K562 (cell line): ENCODE results near the gene ST6GALNAC5. TPM values are rescaled to one million over a fixed set of nuclear protein-coding genes. Genes with fewer than 3 reads are reported as not detected.

Experiments used
- ATAC-seq: fragments of 200-7000 bp; cut with Tn5 transposase; 3 replicates; pipeline ENCODE4 v1.9.1; 2020; ENCODE audit warnings: moderate library complexity
- BruUV-seq: library from RNA; stranded (reverse); fragments of 400-500 nt; replicated peaks from 2 replicates; lab custom pipeline; 2021; lab: Mats Ljungman, UMichigan
- CTCF ChIA-PET: fragments of 300-600 bp; formaldehyde crosslinking; extraction: SDS; loops from one replicate; lab custom pipeline; 2021; ENCODE audit warnings: low intra/inter-chr PET ratio; lab: Yijun Ruan, JAX
- POLR2A ChIA-PET: fragments of 300-600, 350-650 bp; sonication (Branson Sonifier 250); formaldehyde crosslinking; extraction: SDS; loops from one replicate; lab custom pipeline; 2021; ENCODE audit warnings: antibody characterized with exemption, inconsistent platforms; lab: Yijun Ruan, JAX
- DNase-seq, 4 experiments: peaks; one replicate each; pipeline versions ENCODE4 v3.0.0 to v3.0.0-alpha.2; 2011 to 2018; ENCODE audit warnings: low spot score in 3 of 4, mixed read lengths in 3 of 4; ENCODE audit errors: extremely low read depth in 1 of 4
- FAIRE-seq: peaks from 2 replicates; lab custom pipeline; 2011; peaks lifted over from hg19 to GRCh38; lab: Jason Lieb, UNC
- H2AFZ ChIP-seq: 2 replicates; pipeline ENCODE4 v1.6.0; 2011; ENCODE audit warnings: low read depth, low read length, control low read depth, inconsistent platforms
- H3K27ac ChIP-seq: fragments of 200-600 bp; 3 replicates; pipeline ENCODE4 v1.8.0; 2011; ENCODE audit warnings: low read depth, mild to moderate bottlenecking, control low read depth, inconsistent platforms, low read length, moderate library complexity, mixed read lengths; ENCODE audit errors: extremely low read depth
- H3K27me3 ChIP-seq, 2 experiments: fragments of 300-600 bp in 1 of 2; 2 replicates in 1 of 2; 3 replicates in 1 of 2; pipeline versions ENCODE4 v1.6.0 to v1.8.0; 2011; ENCODE audit warnings: inconsistent platforms in 2 of 2, low read length in 2 of 2, mild to moderate bottlenecking in 1 of 2, mixed read lengths in 1 of 2, moderate library complexity in 1 of 2; ENCODE audit not compliant: control insufficient read depth in 2 of 2, insufficient read depth in 2 of 2
- H3K36me3 ChIP-seq: fragments of 300-600 bp; 3 replicates; pipeline ENCODE4 v1.8.0; 2011; ENCODE audit warnings: mild to moderate bottlenecking, low read length, inconsistent platforms; ENCODE audit not compliant: control insufficient read depth, insufficient read depth
- H3K4me1 ChIP-seq, 2 experiments: fragments of 200-600 bp in 1 of 2; replicated peaks in 1 of 2; 2 replicates in 1 of 2; 3 replicates in 1 of 2; pipeline versions ENCODE4 v1.5.1 to v1.8.0; 2011; ENCODE audit warnings: inconsistent platforms in 2 of 2, low read length in 2 of 2, mild to moderate bottlenecking in 1 of 2, mixed read lengths in 1 of 2, moderate library complexity in 1 of 2; ENCODE audit not compliant: control insufficient read depth in 2 of 2, insufficient read depth in 2 of 2
- H3K4me2 ChIP-seq: 2 replicates; pipeline ENCODE4 v1.6.1; 2011; ENCODE audit warnings: low read length, control low read depth, inconsistent platforms, mixed read lengths; ENCODE audit not compliant: insufficient read depth
- H3K4me3 ChIP-seq: fragments of 200-600 bp; sonication (generic), shearing (Covaris generic); 2 replicates; pipeline ENCODE4 v1.5.1; 2016; ENCODE audit warnings: control low read depth, inconsistent platforms
- H3K79me2 ChIP-seq: fragments of 200-600 bp; 3 replicates; pipeline ENCODE4 v1.8.0; 2011; ENCODE audit warnings: low read length, inconsistent platforms; ENCODE audit not compliant: control insufficient read depth, insufficient read depth
- H3K9ac ChIP-seq, 2 experiments: 2 replicates each; pipeline versions ENCODE4 v1.6.0 to v1.6.1; 2011; ENCODE audit warnings: low read depth in 2 of 2, low read length in 2 of 2, control low read depth in 1 of 2, inconsistent platforms in 1 of 2, mild to moderate bottlenecking in 1 of 2, mixed read lengths in 1 of 2; ENCODE audit not compliant: insufficient read depth in 1 of 2
- H3K9me1 ChIP-seq: one replicate; pipeline ENCODE4 v1.6.0; 2011; ENCODE audit warnings: inconsistent platforms, mild to moderate bottlenecking, low read length, moderate library complexity; ENCODE audit not compliant: control insufficient read depth, insufficient read depth
- H3K9me3 ChIP-seq: replicated peaks from 2 replicates; pipeline ENCODE4 v1.5.1; 2011; ENCODE audit warnings: low read depth, low read length, inconsistent platforms; ENCODE audit not compliant: control insufficient read depth, insufficient read depth
- H4K20me1 ChIP-seq: replicated peaks from 2 replicates; pipeline ENCODE4 v1.6.1; 2011; ENCODE audit warnings: low read length, inconsistent platforms, mixed read lengths; ENCODE audit not compliant: control insufficient read depth, insufficient read depth
- BACH1 ChIP-seq: fragments of 200-800 bp; sonication (Bioruptor generic); IDR thresholded peaks from 2 replicates; pipeline ENCODE4 v1.6.1; 2016; ENCODE audit warnings: missing genetic modification characterization, missing compliant biosample characterization
- EGR1 ChIP-seq: fragments of 450-650 bp; conservative IDR thresholded peaks from 2 replicates; pipeline ENCODE4 v1.6.1; 2017; ENCODE audit warnings: mild to moderate bottlenecking
- HDAC6 ChIP-seq: IDR thresholded peaks from 2 replicates; pipeline ENCODE4 v1.6.1; 2012; ENCODE audit warnings: low read depth, mild to moderate bottlenecking, control low read depth, inconsistent platforms, low read length, moderate library complexity
- LEF1 ChIP-seq: fragments of 450-650 bp; IDR thresholded peaks from 2 replicates; pipeline ENCODE4 v1.6.1; 2016; ENCODE audit warnings: mild to moderate bottlenecking
- MAZ ChIP-seq, 2 experiments: fragments of 450-650 bp in 1 of 2; sonication (generic) in 1 of 2; formaldehyde crosslinking; IDR thresholded peaks in 1 of 2; conservative IDR thresholded peaks in 1 of 2; 2 replicates each; pipeline versions ENCODE4 v1.4.0 to v1.5.0; 2020; ENCODE audit warnings: mild to moderate bottlenecking in 1 of 2, missing genetic modification reagents in 1 of 2
- NFE2 ChIP-seq: IDR thresholded peaks from 2 replicates; pipeline ENCODE4 v1.6.1; 2014; ENCODE audit warnings: antibody characterized with exemption, low read depth
- POLR2B ChIP-seq: fragments of 450-650 bp; IDR thresholded peaks from 2 replicates; pipeline ENCODE4 v1.6.1; 2018; ENCODE audit warnings: low read depth; ENCODE audit not compliant: partially characterized antibody
- RBM15 ChIP-seq: fragments of 200-400 bp; formaldehyde crosslinking; IDR thresholded peaks from 2 replicates; pipeline ENCODE4 v1.6.1; 2018; ENCODE audit warnings: mild to moderate bottlenecking, low read length, moderate library complexity; ENCODE audit not compliant: insufficient read depth
- SIN3B ChIP-seq: fragments of 450-650 bp; IDR thresholded peaks from 2 replicates; pipeline ENCODE4 v1.6.1; 2017; ENCODE audit warnings: low read depth, mild to moderate bottlenecking, moderate library complexity
- ZNF175 ChIP-seq: fragments of 200-800 bp; sonication (Bioruptor generic); IDR thresholded peaks from 2 replicates; pipeline ENCODE4 v1.6.1; 2016; ENCODE audit warnings: low read depth, mild to moderate bottlenecking, missing genetic modification characterization, missing compliant biosample characterization
- ZNF41 ChIP-seq: fragments of 250-450 bp; sonication (Bioruptor Pico); conservative IDR thresholded peaks from 2 replicates; pipeline ENCODE4 v1.4.0; 2020; ENCODE audit warnings: mild to moderate bottlenecking
- WGBS: fragments of 100-300 bp; shearing (Covaris generic); methylation state at CpG from one replicate; pipeline ENCODE4 v1.1.6; 2016; ENCODE audit warnings: low coverage, mixed read lengths; ENCODE audit not compliant: insufficient coverage; ENCODE audit errors: missing lambda C conversion rate; 5-methylcytosine and 5-hydroxymethylcytosine counted together
- in situ Hi-C: fragments of 300-500 bp; cut with MboI; formaldehyde crosslinking; loops from 4 replicates; pipeline ENCODE4 v1.15.0; 2018; ENCODE audit warnings: inconsistent platforms, mixed read lengths
- intact Hi-C: fragments of 100-400 bp; cut with micrococcal nuclease; formaldehyde crosslinking; loops from 2 replicates; pipeline ENCODE4 v1.14.2; 2022
- polyA plus RNA-seq, 8 experiments: library from polyadenylated mRNA; depleted of rRNA in 4 of 8; stranded (reverse) in 5 of 8; unstranded in 3 of 8; fragments of >200 nt; fragmentation: Nextera tagmentation in 2 of 8; fragmentation: Illumina TruSeq in 1 of 8; extraction: Ambion mirVana in 2 of 8; extraction: Trizol in 1 of 8; gene quantifications; 2 replicates each; pipeline versions ENCODE4 v1.2.1 to v1.2.3, GENCODE V29; 2011 to 2014; ENCODE audit warnings: inconsistent platforms in 1 of 8, missing spikeins in 1 of 8
- total RNA-seq, 7 experiments: library from RNA; depleted of rRNA in 6 of 7; stranded (reverse); fragments of >200 nt in 6 of 7; fragmentation: Illumina TruSeq in 2 of 7; extraction: Trizol in 2 of 7; gene quantifications; 2 replicates each; pipeline versions ENCODE4 v1.2.1 to v1.2.3, GENCODE V29; 2011 to 2021; ENCODE audit warnings: low replicate concordance in 1 of 7
- TF ChIP-seq, protein P1 (sequence below): fragments of 200-800 bp; sonication (Bioruptor generic); IDR thresholded peaks from 2 replicates; pipeline ENCODE4 v1.6.1; 2017; ENCODE audit warnings: missing genetic modification characterization, missing compliant biosample characterization

The ST6GALNAC5 gene
- total and polyA plus RNA-seq, 9 of the 15 experiments (the other 6 are each of a cell fraction or from before 2014, with no cell fraction given), result 0.04 to 0.14 TPM; not detected in 7

DNA sequence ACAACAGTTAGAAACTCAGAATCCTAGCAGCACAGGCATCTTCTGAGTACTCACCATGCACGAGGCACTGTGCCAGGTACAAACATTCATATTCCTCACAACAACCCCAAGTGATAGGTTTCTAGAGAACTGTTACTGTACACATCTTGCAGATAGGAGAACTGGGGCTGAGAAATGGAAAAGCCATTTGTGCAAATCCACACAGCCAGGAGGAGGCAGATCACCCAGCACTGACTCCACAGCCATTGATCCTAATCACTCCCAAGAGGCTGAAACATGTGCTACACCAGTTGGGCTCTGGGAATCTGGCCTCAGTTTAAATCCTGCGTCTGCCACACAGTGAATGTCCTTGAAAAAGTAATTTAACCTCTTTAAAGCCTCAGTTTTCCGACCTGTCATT, 151.0 kb downstream of the ST6GALNAC5 start:
- Histone ChIP-seq H3K9me1 (no peaks in the 10 kb centered on the region), H3K4me3 (no peak overlapping the region), H3K4me1 (no peaks in the 10 kb centered on the region), H3K9me3 (no peaks in the 10 kb centered on the region), H3K27ac (no peak overlapping the region), H3K79me2 (no peaks in the 10 kb centered on the region), H2AFZ (no peak overlapping the region), H3K27me3 (no peaks in the 10 kb centered on the region; a peak in 1 of 5 replicates), H3K4me2 (no peak overlapping the region), H3K9ac (no peak overlapping the region), H4K20me1 (no peaks in the 10 kb centered on the region), H3K36me3 (no peaks in the 10 kb centered on the region)
- TF ChIP-seq ZNF175 (CRISPR knock-in tag), result no peak
- TF ChIP-seq POLR2B, result no peak
- no peak for TF ChIP-seq NFE2
- no TSS peak for BruUV-seq
- no peak for DNase-seq
- ChIA-PET POLR2A (no interaction called here), CTCF (no interaction called here)
- intact Hi-C loops, result no loop called here
- ATAC-seq, result no peak
- in situ Hi-C loops, result no loop called here
- FAIRE-seq, result no peak
- 0% methylated on average over 3 of the region's 3 CpGs for WGBS

DNA sequence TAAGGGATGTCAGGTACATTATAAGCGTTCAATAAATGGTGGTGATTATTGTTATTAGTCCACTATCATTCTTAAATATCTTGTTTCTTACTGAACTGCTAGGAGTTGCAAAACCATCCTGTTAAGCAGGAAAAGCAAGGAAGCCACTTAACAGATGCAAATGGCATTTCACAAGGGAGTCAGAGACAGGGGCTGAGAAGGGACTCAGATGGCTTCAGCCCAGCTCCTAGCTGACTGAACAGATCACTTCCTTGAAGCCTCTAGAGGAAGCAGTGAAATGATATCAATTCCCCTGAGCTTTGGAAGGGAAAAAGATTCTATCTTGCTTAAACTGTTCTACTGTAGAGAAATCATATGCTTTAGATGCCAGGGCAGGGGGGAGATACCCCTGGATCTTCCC, 151.5 kb downstream of the ST6GALNAC5 start:
- H3K27ac ChIP-seq, result no peak overlapping the region
- BruUV-seq, result no TSS peak
- no peak for TF ChIP-seq SIN3B
- no peak for TF ChIP-seq BACH1 (tag)
- TF ChIP-seq HDAC6, result no peak
- TF ChIP-seq MAZ (CRISPR knock-in tag; conservative IDR thresholded peaks at IDR 0.05 in 1 of 2, IDR thresholded peaks at IDR 0.05 in 1 of 2), result no peak
- TF ChIP-seq, protein P1, sequence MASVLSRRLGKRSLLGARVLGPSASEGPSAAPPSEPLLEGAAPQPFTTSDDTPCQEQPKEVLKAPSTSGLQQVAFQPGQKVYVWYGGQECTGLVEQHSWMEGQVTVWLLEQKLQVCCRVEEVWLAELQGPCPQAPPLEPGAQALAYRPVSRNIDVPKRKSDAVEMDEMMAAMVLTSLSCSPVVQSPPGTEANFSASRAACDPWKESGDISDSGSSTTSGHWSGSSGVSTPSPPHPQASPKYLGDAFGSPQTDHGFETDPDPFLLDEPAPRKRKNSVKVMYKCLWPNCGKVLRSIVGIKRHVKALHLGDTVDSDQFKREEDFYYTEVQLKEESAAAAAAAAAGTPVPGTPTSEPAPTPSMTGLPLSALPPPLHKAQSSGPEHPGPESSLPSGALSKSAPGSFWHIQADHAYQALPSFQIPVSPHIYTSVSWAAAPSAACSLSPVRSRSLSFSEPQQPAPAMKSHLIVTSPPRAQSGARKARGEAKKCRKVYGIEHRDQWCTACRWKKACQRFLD (CRISPR knock-in tag), result no peak
- TF ChIP-seq EGR1, result no peak
- TF ChIP-seq RBM15, result no peak
- no peak for TF ChIP-seq ZNF41
- TF ChIP-seq LEF1, result no peak

More for the DNA sequence above, 151.5 kb downstream of the ST6GALNAC5 start:
- Histone ChIP-seq H3K9me1 (no peaks in the 10 kb centered on the region), H3K9ac (no peak overlapping the region), H3K4me3 (no peak overlapping the region), H3K4me2 (no peak overlapping the region), H3K27me3 (no peaks in the 10 kb centered on the region; a peak in 1 of 5 replicates), H3K36me3 (no peaks in the 10 kb centered on the region), H3K79me2 (no peaks in the 10 kb centered on the region), H4K20me1 (no peaks in the 10 kb centered on the region), H3K4me1 (no peaks in the 10 kb centered on the region), H3K9me3 (no peaks in the 10 kb centered on the region), H2AFZ (no peak overlapping the region)
- intact Hi-C loops, result no loop called here
- no peak for ATAC-seq
- in situ Hi-C loops, result no loop called here
- FAIRE-seq, result no peak
- 0% methylated on average over 1 of the region's 1 CpG for WGBS
- DNase-seq, result no peak
- CTCF ChIA-PET, result no interaction called here
- POLR2A ChIA-PET, result no interaction called here
